ENCODE measurements around the gene CEACAM6.

GRCh38 chr19:41793414-41793727, 38.0 kb downstream of the CEACAM6 start:
- TF ChIP-seq CTCF (IDR thresholded peaks at IDR 0.05 in 8 of 11, conservative IDR thresholded peaks at IDR 0.05 in 3 of 11) = peak in 1 of 11 experiments; percentile 38
- TF ChIP-seq POLR2AphosphoS5 (IDR thresholded peaks at IDR 0.05) = no peak

Data from spleen (tissue), 7 donors.